GM19467 (cell line): Measurements from ENCODE around the gene PLCXD3.
"Not testable (repeated sequence)": the region's sequence is repeated elsewhere in the genome, so short reads cannot be mapped to it uniquely, and the experiment has no call there.

Source experiments
- ATAC-seq: cut with Tn5 transposase; IDR thresholded peaks from one replicate; pipeline ENCODE4 v1.9.1; 2021; ENCODE audit warnings: mild to moderate bottlenecking, moderate library complexity; ENCODE audit not compliant: unreplicated experiment

PLCXD3 gene

GRCh38 chr5:41356786-41357185 is 153.6 kb downstream of the PLCXD3 start:
- no peak for ATAC-seq

DNA sequence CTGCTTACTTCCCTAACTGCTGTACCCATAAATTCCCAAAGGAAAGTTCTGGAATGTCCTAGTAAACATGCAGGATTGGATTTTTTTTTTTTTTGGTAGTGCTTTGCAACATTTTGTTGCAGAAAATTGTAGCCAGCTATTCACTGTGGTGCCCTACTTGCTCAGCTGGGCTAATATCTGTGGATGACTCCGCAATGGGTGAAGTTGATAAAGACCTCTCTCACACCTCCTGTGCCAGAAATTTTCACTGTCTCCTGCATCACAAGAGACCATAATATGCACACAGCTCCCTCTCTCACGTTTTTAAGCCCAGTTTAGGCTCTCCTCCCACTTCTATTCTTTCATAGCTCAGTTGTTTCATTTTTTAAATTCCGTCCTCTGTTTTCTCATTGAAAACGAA is 160.6 kb downstream of the PLCXD3 start:
- no peak for ATAC-seq

- no peak for ATAC-seq
Observed at GRCh38 chr5:41347569-41347968, 162.8 kb downstream of the PLCXD3 start.

GRCh38 chr5:41346609-41347008 is 163.8 kb downstream of the PLCXD3 start:
- no peak for ATAC-seq

- no peak for ATAC-seq
Observed at GRCh38 chr5:41345295-41345694, 165.1 kb downstream of the PLCXD3 start.

GRCh38 chr5:41339339-41339738 is 171.1 kb downstream of the PLCXD3 start:
- ATAC-seq = no peak

DNA sequence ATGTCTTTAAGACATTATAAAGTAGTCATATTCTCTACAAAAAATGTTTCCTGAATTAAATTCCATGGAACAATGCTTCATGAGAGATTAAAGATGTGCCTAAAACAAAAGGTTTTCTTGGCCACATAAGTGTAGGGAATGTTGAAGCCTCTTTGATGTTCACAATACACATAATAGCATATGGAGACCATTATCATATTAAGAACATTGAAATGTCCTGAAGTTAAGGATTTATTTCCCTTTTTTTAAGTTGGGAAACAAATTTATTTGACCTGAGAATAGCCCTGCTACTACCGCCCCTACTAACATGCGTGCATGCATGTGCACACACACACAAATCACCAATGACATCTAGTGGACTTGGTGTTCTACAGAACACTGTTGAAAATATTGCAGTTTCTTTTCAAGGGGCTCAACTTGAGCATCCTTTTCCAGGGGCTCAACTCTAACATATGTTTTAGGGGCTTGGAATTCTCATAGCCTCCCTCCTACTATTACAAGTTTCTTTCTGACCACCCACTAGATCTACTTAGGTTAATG is 172.2 kb downstream of the PLCXD3 start:
- no peak for ATAC-seq

GRCh38 chr5:41337724-41338123 is 172.7 kb downstream of the PLCXD3 start:
- no peak for ATAC-seq

DNA sequence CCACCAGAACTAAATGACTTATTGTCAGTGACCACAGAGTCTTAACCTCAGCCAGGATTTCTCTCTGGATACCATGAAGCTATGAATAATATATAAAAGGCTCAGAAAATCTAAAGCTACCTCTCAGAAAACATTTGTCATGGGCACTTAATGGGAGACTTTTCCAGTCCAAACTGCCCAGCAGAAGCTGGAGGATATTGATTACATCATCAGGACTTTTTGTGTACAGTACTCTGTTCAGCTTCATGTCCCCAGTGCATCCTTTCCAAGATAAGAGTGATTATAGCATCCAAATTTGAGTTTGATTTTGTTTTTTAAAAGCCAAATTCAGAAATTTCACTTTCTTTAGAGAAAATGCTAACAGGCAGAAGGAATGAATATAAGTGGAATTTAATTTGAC is 173.2 kb downstream of the PLCXD3 start:
- ATAC-seq = no peak

DNA sequence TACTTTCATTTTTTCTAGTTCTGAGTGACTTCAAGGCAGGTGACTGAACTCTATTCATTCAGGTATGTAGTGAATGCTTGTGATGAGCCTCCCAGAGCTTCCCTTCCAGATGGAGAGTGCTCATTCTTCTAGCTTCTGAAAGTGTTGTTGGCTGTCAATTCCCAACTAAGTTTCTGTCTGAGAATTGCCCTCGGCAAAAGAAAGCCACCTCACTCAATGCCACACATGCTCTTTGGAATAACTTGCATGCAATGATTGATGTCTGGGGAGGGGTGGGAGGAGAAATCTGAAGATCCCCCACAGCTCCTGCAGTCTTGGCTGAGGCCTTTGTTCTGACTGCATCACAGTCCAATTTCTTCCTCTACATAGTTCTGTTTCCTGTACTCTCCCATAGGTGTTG is 173.9 kb downstream of the PLCXD3 start:
- no peak for ATAC-seq

DNA sequence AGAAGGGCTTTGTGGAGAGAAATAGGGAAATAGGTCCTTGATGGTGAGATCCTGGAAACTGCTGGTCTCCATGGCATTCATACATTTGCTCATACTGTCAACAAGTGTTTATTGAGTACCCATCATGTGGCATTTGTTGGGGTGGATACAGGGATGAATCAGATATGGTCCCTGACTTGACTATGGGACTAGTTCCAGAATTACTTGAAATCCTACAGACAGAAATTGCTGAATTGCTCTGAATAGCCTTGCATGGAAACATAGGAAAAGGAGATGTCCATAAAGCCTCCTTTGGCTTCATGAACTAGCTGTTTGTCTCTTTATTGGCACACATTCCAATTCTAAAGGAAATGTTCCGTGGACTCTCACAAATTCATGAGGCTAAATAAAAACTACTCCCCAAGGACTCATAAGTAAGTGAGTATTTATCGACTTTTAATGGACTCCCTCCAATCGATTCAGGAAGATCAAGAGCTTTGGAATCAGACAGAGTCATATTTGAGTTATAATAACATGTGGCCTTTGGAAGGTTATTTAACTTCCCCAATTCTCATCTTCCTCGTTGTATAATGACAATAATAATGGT is 174.7 kb downstream of the PLCXD3 start:
- no peak for ATAC-seq

DNA sequence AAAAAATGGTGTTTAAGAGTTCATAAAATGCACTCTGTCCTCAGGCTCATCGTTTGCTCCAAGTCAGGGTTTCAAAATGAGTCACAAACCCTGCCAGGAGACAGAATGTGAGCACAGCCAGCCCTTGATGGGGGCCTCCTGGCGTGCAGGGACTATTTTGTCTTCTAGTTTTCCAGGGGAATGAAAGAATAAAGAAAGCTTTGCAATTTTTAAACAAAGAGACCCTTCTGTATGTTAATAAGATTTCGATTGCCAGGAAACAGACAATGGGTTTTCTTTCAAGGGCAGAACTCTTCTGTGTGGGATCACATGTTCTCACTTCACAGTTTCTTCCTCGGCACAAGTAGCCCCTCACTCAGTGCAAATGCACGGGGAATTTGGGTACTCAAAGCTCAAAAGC is 175.6 kb downstream of the PLCXD3 start:
- peak; percentile 70 for ATAC-seq

DNA sequence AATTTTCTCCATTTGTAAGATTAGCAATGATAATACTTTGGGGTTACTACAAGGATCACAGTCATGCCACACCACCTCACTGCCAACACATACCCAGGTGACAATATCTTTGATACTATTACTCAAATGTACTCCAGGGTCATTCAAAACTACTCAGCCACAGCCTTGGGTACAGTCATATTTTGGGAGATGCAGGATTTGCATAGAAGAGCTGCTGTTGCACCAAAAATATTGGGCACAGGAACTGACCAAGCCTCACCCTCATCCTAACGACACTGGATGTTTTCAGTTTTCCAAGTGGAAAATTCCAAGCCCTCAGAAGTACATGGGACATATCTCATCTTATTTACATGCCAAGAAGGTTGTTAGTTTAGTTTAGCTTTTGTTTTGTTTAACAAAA is 176.2 kb downstream of the PLCXD3 start:
- ATAC-seq = no peak

DNA sequence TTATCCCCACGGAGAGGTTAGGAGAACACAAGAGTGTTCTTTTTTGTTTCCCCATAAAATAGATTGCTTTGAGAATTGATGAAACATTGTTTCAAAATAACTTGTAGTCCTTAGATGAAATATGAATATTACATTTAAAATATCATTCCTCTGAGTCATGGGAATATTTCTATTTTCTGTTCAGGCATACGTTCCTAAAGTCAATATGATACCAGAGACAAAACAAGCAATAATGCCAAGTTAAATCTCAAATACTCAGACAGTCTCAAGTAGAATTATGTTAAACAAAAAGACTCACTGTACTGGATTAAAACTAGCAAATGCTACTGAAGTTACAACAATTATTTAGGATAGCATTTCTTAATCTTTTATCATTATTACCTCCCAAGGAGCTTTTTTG is 185.3 kb downstream of the PLCXD3 start:
- no peak for ATAC-seq

DNA sequence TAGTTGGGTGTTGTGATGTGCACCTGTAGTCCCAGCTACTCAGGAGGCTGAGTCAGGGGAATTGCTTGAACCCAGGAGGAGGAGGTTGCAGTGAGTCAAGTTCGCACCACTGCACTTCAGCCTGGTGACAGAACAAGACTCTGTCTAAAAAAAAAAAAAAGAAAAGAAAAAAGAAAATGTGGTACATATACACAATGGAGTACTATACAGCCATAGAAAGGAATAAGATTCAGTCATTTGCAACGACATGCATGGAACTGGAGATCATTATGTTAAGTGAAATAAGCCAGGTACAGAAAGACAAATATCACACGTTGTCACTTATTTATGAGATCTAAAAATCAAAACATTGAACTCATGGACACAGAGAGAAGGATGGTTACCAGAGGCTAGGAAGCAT is 187.6 kb downstream of the PLCXD3 start:
- ATAC-seq = not testable (repeated sequence)

GRCh38 chr5:41312478-41313060 is 197.8 kb downstream of the PLCXD3 start:
- ATAC-seq = no peak

GRCh38 chr5:41312066-41312465 is 198.3 kb downstream of the PLCXD3 start:
- no peak for ATAC-seq

- ATAC-seq = no peak
Observed at GRCh38 chr5:41309275-41309674, 201.1 kb downstream of the PLCXD3 start.

DNA sequence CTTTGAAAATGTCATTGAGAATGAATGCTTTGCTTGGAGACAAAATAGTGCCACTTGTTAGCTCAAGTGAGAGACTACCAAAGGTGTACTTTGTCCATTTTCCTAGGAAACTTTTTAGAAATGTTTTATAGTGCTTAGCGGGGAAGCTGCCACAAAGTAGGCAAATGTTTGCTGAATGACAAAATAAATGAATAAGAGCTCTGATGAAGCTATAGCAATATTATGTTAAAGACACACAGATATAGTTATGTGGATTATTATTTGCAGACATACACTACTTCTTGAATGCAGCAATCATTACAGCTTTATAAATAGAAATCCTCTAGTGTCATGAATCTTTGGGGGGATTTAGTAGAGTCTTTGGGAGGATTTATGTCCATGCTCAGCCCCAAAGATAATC is 204.4 kb downstream of the PLCXD3 start:
- no peak for ATAC-seq

- ATAC-seq = no peak
Observed at GRCh38 chr5:41305056-41305455, 205.3 kb downstream of the PLCXD3 start.

GRCh38 chr5:41296066-41296465 is 214.3 kb downstream of the PLCXD3 start:
- no peak for ATAC-seq

GRCh38 chr5:41291323-41291722 is 219.1 kb downstream of the PLCXD3 start:
- ATAC-seq = no peak

GRCh38 chr5:41290810-41291209 is 219.6 kb downstream of the PLCXD3 start:
- ATAC-seq = no peak
